ENCODE results near the gene NEK1. TPM values are rescaled to one million over a fixed set of nuclear protein-coding genes. Genes with fewer than 3 reads are reported as not detected.

The NEK1 gene
- total RNA-seq, 1 donor from 2014 or later: 13.0 TPM

DNA sequence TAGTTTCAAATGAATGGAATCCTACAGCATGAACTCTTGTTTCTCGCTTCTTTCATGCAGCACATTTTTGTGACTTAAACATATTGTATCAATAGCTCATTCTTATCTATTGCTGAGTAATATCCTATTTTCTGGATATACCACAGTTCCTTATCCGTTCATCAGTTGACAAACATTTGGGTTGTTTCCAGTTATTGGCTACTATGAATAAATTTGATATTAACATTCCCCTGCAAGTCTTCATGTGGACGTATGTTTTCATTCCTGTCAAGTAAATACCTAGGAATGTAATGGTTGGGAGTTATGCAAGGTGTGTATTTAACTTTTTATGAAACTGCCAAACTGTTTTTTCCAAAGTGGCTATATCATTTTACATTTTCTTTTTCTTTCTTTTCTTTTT lies 227.6 kb downstream of the NEK1 start:
- Mint-ChIP-seq H3K9me3 (ENCODE audit: unreplicated experiment) (peaks cover 16% of the 10 kb centered on the region), H3K36me3 (ENCODE audit: low read depth, unreplicated experiment) (peaks cover 2% of the 10 kb centered on the region), H3K4me3 (ENCODE audit: unreplicated experiment) (no peak overlapping the region), H3K4me1 (ENCODE audit: low read depth, unreplicated experiment) (peaks cover 4% of the 10 kb centered on the region), H3K27ac (ENCODE audit: unreplicated experiment) (no peak overlapping the region), H3K27me3 (ENCODE audit: low read depth, unreplicated experiment) (no peaks in the 10 kb centered on the region)
- DNase-seq (ENCODE audit: low read depth) (peak; percentile 32), FAIRE-seq (no peak)
- H2AFZ ChIP-seq (ENCODE audit: low read depth, low read length): no peak overlapping the region
- no peaks in the 10 kb centered on the region for H3K36me3 ChIP-seq (ENCODE audit: insufficient read depth, low read length)
- no peak overlapping the region for H3K27ac ChIP-seq (ENCODE audit: low read depth, low read length)
- H3K9me3 ChIP-seq (ENCODE audit: insufficient read depth, low read depth, low read length): no peaks in the 10 kb centered on the region
- no peak overlapping the region for H3K9ac ChIP-seq (ENCODE audit: low read length)
- H3K79me2 ChIP-seq (ENCODE audit: insufficient read depth, low read length): no peaks in the 10 kb centered on the region
- TF ChIP-seq EZH2 (IDR thresholded peaks at IDR 0.05; ENCODE audit: insufficient read depth, low read length): no peak
- TF ChIP-seq, protein P1, sequence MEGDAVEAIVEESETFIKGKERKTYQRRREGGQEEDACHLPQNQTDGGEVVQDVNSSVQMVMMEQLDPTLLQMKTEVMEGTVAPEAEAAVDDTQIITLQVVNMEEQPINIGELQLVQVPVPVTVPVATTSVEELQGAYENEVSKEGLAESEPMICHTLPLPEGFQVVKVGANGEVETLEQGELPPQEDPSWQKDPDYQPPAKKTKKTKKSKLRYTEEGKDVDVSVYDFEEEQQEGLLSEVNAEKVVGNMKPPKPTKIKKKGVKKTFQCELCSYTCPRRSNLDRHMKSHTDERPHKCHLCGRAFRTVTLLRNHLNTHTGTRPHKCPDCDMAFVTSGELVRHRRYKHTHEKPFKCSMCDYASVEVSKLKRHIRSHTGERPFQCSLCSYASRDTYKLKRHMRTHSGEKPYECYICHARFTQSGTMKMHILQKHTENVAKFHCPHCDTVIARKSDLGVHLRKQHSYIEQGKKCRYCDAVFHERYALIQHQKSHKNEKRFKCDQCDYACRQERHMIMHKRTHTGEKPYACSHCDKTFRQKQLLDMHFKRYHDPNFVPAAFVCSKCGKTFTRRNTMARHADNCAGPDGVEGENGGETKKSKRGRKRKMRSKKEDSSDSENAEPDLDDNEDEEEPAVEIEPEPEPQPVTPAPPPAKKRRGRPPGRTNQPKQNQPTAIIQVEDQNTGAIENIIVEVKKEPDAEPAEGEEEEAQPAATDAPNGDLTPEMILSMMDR (IDR thresholded peaks at IDR 0.05; ENCODE audit: insufficient read depth, low read depth, low read length): no peak
- peaks cover 6% of the 10 kb centered on the region for H3K4me1 ChIP-seq (ENCODE audit: insufficient read depth, low read length)
- no peaks in the 10 kb centered on the region for H3K27me3 ChIP-seq (ENCODE audit: insufficient read depth, low read length)
- H4K20me1 ChIP-seq (ENCODE audit: insufficient read depth, low read length): no peaks in the 10 kb centered on the region
- no peak overlapping the region for H3K4me3 ChIP-seq (ENCODE audit: insufficient read depth, low read depth, low read length)
- H3K4me2 ChIP-seq (ENCODE audit: low read length): no peak overlapping the region

DNA sequence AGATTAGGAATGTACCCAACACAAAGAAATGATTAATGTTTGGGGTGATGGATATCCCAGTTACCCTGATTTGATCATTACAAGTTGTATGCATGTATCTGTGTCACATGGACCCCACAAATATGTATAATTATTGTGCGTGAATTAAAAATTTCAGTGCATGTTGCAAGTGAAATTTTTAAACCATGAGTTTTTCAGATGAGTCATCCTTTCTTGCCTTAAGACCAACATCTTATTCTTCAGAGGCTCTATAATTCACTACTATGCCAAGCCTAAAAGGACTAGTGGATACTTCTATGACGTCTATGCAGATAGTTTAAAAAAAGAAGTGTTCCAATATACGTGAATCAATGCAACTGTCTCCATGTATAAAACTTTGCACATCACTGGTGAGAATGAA lies 228.7 kb downstream of the NEK1 start:
- Histone ChIP-seq H4K20me1 (ENCODE audit: insufficient read depth, low read length) (no peaks in the 10 kb centered on the region), H3K27me3 (ENCODE audit: insufficient read depth, low read length) (no peaks in the 10 kb centered on the region), H3K4me3 (ENCODE audit: insufficient read depth, low read depth, low read length) (no peak overlapping the region), H3K9ac (ENCODE audit: low read length) (no peak overlapping the region), H2AFZ (ENCODE audit: low read depth, low read length) (no peak overlapping the region), H3K36me3 (ENCODE audit: insufficient read depth, low read length) (no peaks in the 10 kb centered on the region), H3K4me2 (ENCODE audit: low read length) (peak overlapping the region; percentile 53), H3K79me2 (ENCODE audit: insufficient read depth, low read length) (no peaks in the 10 kb centered on the region), H3K9me3 (ENCODE audit: insufficient read depth, low read depth, low read length) (no peaks in the 10 kb centered on the region), H3K27ac (ENCODE audit: low read depth, low read length) (peak overlapping the region; percentile 56), H3K4me1 (ENCODE audit: insufficient read depth, low read length) (peaks cover 6% of the 10 kb centered on the region)
- Mint-ChIP-seq H3K4me3 (ENCODE audit: unreplicated experiment) (no peak overlapping the region), H3K27ac (ENCODE audit: unreplicated experiment) (no peak overlapping the region), H3K36me3 (ENCODE audit: low read depth, unreplicated experiment) (peaks cover 7% of the 10 kb centered on the region), H3K27me3 (ENCODE audit: low read depth, unreplicated experiment) (no peaks in the 10 kb centered on the region), H3K4me1 (ENCODE audit: low read depth, unreplicated experiment) (peaks cover 4% of the 10 kb centered on the region), H3K9me3 (ENCODE audit: unreplicated experiment) (peaks cover 26% of the 10 kb centered on the region)
- TF ChIP-seq EZH2 (IDR thresholded peaks at IDR 0.05; ENCODE audit: insufficient read depth, low read length): no peak
- TF ChIP-seq, protein P1 (IDR thresholded peaks at IDR 0.05; ENCODE audit: insufficient read depth, low read depth, low read length): no peak
- FAIRE-seq (peak; percentile 76), DNase-seq (ENCODE audit: low read depth) (peak; percentile 99)

DNA sequence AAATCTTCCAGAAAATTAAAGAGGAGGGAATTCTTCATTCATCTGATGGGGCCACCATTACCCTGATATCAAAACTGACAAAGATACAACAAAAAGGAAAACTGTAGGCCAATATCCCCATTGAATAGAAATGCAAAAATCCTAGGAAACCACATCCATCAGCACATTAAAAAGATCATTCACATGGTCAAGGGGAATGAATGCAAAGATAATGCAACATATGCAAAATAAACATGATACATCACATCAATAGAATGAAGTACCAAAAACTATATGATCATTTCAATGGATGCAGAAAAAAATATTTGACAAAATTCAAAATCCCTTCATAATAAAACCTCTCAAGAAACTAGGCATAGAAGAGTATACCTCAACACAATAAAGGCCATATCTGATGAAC lies 232.7 kb downstream of the NEK1 start:
- TF ChIP-seq EZH2 (IDR thresholded peaks at IDR 0.05; ENCODE audit: insufficient read depth, low read length): no peak
- TF ChIP-seq, protein P1 (IDR thresholded peaks at IDR 0.05; ENCODE audit: insufficient read depth, low read depth, low read length): no peak
- H3K36me3 Mint-ChIP-seq (ENCODE audit: low read depth, unreplicated experiment): peaks cover 7% of the 10 kb centered on the region
- H3K4me1 ChIP-seq (ENCODE audit: insufficient read depth, low read length): peaks cover 6% of the 10 kb centered on the region
- H3K27ac ChIP-seq (ENCODE audit: low read depth, low read length): no peak overlapping the region
- H3K9ac ChIP-seq (ENCODE audit: low read length): no peak overlapping the region
- DNase-seq (ENCODE audit: low read depth) (no peak), FAIRE-seq (no peak)
- H3K4me3 ChIP-seq (ENCODE audit: insufficient read depth, low read depth, low read length): no peak overlapping the region
- H2AFZ ChIP-seq (ENCODE audit: low read depth, low read length): no peak overlapping the region
- no peaks in the 10 kb centered on the region for H3K36me3 ChIP-seq (ENCODE audit: insufficient read depth, low read length)
- H3K9me3 ChIP-seq (ENCODE audit: insufficient read depth, low read depth, low read length): peaks cover 12% of the 10 kb centered on the region
- H3K4me1 Mint-ChIP-seq (ENCODE audit: low read depth, unreplicated experiment): peaks cover 4% of the 10 kb centered on the region
- no peak overlapping the region for H3K4me3 Mint-ChIP-seq (ENCODE audit: unreplicated experiment)
- H3K27me3 Mint-ChIP-seq (ENCODE audit: low read depth, unreplicated experiment): no peaks in the 10 kb centered on the region
- H3K9me3 Mint-ChIP-seq (ENCODE audit: unreplicated experiment): peaks cover 44% of the 10 kb centered on the region
- no peaks in the 10 kb centered on the region for H3K27me3 ChIP-seq (ENCODE audit: insufficient read depth, low read length)
- no peak overlapping the region for H3K4me2 ChIP-seq (ENCODE audit: low read length)
- no peak overlapping the region for H3K27ac Mint-ChIP-seq (ENCODE audit: unreplicated experiment)
- no peaks in the 10 kb centered on the region for H3K79me2 ChIP-seq (ENCODE audit: insufficient read depth, low read length)
- H4K20me1 ChIP-seq (ENCODE audit: insufficient read depth, low read length): no peaks in the 10 kb centered on the region

Measured in astrocyte (in vitro differentiated cells and primary cell).